GM12801 (cell line): ENCODE data around the gene PDE9A.

Experiments used
- CTCF ChIP-seq: IDR thresholded peaks from one replicate; pipeline ENCODE4 v1.5.1; 2011; ENCODE audit warnings: control low read depth; ENCODE audit not compliant: insufficient read length; ENCODE audit errors: extremely low read depth

The PDE9A gene

DNA sequence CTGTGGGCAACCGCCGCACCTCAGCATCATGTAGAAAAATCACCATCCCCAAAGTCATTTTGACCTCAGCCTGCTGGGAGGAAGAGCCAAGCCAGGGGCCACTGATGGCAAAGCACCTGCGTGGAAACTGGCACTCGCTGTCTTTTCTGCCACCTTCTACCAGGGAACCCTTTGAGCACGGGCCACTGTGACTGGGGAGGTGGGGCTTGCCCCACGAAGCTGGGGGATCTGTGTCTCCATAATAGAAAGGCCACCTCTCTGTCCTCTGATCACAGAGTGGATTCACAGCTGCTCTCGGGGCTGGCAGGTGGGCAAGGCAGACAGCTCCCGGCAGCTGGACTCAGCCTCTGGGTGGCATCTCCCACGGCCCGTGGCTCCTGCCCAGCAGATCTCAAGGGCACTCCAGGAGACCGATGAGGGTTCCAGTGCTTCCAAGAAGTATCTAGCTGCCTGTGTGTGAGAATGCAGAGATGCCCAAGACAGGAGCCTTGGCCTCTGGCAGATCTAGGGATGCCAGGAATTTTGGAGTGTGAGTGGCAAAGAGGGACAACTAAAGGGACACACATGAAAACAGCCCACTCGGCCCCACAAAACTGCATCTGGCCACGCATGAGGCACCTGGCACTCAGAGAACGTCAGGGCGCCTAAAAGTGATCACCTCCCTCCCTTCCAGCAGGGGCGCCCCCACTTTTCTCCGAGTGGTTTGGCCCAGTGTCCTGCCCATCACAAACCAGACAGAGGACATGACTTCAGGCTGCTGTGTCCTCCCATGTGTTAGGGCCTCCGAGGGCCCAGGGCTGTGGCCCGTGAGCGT is 102.6 kb downstream of the PDE9A start:
- no peak for TF ChIP-seq CTCF

DNA sequence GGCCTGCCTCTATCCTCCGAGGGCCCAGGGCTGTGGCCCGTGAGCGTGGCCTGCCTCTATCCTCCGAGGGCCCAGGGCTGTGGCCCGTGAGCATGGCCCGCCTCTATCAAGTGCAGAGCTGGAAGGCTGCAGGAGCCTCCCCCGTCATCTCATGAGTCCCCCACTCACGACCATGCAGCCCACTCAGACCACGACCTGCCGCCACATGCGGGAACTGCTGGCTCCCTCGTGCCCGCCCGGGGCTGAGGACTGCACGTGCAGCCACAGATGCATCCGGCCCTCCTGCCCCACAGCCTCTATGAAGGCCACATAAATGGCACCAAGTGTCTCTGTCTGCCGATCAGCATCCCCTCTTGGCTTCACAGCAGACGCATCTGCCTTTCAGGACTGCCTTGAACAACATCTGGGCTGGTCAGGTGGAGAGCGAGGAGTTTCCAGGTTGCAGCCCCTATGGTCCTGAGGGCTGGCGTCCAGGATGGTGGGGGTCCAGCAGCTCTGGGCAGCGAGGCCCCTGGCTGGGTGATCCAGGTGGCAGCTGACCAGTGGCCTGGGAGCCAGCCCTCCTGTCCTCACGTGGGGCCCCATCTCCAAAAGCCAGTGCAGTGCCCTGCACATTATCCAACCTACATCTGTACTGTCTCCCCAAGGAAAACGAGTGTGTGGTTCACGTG is 103.3 kb downstream of the PDE9A start:
- no peak for TF ChIP-seq CTCF

DNA sequence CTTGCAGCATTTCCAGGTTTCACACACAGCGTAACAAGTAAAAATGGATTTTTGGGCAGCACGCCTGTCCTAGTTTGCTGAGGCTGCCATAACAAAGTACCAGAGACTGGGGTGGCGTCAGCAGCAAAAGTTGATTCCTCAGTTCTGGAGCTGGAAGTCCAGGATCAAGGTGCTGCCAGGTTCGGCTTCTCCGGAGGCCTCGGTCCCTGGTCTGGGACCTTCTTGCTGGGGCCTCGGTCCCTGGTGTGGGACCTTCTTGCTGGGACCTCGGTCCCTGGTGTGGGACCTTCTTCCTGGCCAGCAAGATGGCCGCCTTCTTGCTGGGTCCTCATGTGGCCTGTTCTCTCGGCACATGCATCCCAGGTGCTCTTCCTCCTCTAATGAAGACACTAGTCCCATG is 104.0 kb downstream of the PDE9A start:
- TF ChIP-seq CTCF, result no peak

- no peak for TF ChIP-seq CTCF
These were observed 104.6 kb downstream of the PDE9A start for GRCh38 chr21:42757826-42758655.

GRCh38 chr21:42758721-42759593 is 105.5 kb downstream of the PDE9A start:
- TF ChIP-seq CTCF, result no peak

DNA sequence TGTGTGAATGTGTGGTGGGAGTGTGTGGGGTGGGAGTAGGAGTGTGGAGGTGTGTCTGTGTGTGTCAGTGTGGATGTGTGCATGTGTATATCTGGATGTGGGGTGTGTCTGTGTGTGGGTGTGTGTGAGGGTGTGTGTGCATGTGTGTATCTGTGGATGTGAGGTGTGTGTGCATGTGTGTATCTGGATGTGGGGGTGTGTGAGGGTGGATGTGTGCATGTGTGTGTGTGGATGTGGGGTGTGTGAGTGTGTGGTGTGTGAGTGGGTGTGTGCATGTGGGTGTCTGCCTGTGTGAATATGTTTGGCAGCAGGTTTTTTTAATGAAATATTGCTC is 106.1 kb downstream of the PDE9A start:
- TF ChIP-seq CTCF, result no peak
